HL-60/S4 treated with phorbol 12-myristate 13-acetate at 8.2 ng/mL for 4 days and 3 days (cell line): ENCODE results near the gene CFAP46.
"Not testable (repeated sequence)": the region's sequence is repeated elsewhere in the genome, so short reads cannot be mapped to it uniquely, and the experiment has no call there.

Source experiments
- in situ Hi-C: fragments of 300-500 bp; cut with MboI; formaldehyde crosslinking; loops from 2 replicates; pipeline ENCODE4 v1.15.0; 2022; ENCODE audit warnings: low sequenced_read_pairs

The CFAP46 gene

DNA sequence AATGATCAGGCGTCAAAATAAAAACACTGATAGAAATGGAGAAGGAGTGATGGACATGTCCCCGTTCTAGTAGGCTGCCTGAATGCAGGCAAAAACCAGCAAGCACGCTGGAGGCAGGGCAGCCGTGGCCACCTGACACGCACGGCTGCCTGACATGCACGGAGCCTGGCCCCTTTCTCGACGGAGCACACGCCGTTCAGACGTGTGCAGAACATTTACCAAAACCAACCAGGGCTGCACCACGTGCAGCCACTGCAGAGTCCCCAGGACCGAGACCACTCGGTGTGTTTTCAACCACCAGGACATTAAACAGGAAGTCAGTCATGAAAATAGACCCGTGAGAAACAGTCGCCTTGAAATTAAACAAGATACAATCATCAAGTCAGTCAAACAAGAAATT is 94.5 kb downstream of the CFAP46 start:
- in situ Hi-C loops, result no loop called here

DNA sequence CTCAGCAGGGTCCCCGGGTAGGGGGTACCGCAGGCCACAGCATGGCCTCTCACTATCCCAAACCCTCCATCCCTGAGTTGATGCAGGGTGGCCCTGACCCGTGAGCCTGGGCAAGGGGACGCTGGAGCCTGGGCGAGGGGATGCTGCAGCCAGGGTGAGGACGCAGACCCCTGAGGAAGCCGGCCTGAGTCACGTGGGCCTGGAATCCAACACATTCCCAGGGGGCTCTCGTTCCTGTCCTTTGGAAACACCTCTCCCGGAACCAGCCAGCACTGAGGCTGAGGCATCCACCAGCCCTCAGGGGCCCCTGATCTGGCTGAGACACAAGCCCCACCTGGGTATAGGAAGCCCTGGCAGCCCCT is 95.0 kb downstream of the CFAP46 start:
- in situ Hi-C loops, result no loop called here

DNA sequence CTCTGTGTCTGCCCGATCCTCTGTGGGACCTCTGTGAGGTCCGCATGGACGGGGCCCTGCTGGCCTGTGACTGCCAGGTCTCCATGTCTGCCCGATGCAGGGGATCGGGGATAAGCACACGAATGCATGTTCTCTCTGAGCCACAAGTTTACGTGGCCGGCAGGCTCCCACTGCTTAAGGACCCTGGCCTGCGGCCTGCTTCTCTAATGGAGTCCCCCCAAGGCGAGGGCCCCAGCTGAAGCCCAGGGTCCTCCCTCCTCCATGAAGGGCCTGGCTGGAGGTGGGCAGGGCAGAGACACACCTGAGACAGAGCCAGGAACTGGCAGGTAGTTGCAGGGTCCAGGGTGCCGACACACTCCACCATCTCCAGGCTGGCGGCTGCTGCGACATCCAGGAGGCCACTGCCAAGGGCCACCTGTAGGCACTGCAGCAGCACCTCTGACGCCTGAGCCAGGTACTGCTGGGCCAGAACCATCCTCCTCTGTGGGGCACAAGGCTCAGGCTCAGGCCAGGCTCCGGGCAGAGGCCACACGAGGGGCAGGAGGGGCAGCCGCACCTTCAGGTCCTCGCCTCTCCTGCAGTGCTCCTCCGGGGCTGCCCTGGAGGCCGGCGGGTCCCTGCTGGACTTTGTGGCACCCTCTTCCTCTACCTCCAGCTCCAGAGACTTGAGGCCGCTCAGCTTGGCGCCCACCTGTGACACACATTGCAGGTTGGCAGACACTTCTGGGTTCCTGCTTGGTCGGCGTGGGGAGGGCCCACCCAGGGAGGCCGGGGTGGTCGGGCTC is 95.5 kb downstream of the CFAP46 start:
- in situ Hi-C loops, result no loop called here

DNA sequence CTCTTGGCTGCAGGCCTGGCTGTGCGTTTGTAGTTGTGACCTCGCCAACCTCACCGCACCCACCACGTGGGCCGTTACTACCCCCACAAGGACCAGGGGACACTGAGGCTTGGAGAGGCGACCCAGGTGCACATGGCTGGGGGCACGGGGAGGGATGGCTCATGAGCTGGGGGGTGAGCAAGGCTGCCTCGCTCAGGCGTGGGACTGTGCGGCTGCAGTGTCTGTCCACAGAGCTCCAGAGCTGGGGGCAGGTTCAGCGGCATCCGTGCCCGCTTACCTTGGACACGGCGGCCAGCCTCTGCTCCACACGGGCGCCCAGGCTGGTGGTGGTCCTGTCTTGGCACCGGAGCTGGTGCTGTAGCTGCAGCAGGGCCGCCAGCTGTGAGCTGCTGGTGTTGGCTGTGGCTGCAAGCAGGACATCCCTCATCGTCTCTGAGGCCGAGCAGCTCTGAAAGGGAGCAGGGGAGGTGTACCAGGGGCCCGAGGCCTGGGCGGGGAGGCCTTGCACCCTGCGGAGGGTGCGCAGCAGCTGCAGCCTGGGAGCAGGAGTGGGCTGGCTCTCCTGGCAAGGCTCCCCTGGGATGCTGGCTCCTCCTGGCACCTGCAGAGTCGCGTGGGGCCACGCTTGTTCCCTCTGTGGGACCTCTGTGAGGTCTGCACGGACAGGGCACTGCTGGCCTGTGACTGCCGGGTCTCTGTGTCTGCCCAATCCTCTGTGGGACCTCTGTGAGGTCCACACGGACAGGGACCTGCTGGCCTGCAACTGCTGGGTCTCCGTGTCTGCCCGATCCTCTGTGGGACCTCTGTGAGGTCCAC is 96.4 kb downstream of the CFAP46 start:
- in situ Hi-C loops, result no loop called here

DNA sequence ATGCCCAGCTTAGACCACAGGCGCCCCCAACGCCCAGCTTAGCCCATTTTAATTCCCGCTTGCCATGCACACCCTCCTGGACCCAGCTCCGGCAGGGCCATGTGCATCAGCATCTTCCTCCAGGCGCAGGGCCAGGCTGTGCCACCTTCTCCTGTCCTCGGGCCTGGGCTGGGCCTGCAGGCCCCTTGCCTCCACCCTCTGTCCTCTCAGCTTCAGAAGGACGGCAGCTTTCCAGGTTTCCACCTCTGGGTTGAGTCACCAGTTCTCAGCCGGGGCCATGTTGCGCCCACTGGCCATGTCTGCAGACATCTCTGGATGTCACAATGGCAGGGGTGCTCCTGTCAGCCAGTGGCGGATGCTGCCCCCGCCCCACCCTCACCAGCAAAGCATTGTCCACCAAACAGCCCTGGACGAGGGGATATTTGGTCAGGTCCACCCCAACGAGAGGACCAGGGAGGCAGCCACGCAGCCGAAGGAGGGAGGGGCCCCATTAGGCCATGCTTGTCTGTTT is 97.3 kb downstream of the CFAP46 start:
- in situ Hi-C loops, result no loop called here

DNA sequence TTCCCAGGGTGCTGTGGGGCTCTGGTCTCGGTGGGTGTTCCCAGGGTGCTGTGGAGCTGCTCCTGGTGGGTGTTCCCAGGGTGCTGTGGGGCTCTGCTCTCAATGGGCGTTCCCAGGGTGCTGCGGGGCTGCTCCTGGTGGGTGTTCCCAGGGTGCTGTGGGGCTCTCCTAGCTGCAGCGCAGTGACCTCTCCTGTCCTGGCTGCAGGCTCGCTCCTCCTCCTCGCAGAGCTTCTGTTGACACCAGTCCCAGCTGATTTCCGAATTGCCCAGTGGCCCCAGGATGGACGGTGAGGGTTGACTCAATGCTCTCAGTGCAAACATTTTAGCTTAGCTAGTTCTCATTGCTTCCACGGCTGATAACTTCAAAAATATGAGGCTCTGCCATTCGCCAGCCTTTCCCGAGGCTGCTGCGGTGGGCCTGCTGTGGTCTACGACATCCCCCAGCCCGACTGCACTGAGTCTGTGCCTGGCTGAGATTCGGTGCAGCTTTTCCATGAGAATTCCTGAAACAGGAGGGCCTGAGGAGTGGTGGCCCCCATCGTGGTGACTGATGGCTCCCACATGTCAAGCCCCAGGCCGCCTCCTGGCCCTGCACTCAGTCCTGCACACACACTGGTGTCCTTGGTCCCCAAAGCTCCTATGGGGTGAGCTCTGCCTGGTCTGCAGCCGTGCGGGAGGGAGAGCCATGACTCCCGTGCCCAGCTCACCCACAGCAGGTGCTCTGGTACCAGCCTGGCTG is 98.1 kb downstream of the CFAP46 start:
- in situ Hi-C loops, result no loop called here

DNA sequence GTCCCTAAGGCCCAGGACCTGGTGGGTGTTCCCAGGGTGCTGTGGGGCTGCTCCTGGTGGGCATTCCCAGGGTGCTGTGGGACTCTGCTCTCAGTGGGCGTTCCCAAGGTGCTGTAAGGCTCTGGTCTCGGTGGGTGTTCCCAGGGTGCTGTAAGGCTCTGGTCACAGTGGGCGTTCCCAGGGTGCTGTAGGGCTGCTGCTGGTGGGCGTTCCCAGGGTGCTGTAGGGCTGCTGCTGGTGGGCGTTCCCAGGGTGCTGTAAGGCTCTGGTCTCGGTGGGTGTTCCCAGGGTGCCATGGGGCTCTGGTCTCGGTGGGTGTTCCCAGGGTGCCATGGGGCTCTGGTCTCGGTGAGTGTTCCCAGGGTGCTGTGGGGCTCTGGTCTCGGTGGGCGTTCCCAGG is 99.1 kb downstream of the CFAP46 start:
- in situ Hi-C loops, result not testable (repeated sequence)

DNA sequence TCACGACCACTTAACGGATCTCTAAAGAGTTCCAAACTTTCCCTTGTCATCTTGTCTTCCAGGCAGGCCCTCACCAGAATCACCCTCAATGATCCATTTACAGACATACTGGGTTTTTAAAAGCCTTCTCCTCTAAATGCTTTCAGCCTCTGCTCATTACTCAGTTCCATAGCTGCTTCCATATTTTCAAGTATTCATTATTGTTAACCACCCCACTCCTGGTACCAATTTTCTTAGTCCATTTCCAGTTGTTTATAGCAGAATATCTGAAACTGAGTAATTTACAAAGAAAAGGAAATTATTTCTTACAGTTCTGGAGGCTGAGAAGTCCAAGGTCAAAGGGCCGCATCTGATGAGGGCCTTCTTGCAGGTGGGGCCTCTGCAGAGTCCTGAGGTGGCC is 100.0 kb downstream of the CFAP46 start:
- in situ Hi-C loops, result no loop called here

DNA sequence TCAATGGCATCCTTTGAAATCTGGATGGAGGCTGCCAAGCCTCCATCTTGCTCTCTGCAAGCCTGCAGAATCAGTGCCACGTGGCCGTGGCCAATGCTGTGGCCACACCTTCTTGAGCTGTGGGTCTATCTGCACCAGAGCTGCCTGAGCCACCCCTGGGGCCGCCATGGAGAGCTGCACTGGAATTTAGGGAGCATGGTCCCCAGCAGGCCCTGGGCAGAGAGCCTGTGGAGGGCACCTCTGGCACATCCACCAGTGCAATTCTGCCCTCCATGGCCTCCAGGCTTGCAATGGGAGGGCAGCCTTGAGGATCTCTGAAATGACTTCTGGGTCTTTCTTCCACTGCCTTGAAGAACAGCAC is 100.8 kb downstream of the CFAP46 start:
- in situ Hi-C loops, result no loop called here

DNA sequence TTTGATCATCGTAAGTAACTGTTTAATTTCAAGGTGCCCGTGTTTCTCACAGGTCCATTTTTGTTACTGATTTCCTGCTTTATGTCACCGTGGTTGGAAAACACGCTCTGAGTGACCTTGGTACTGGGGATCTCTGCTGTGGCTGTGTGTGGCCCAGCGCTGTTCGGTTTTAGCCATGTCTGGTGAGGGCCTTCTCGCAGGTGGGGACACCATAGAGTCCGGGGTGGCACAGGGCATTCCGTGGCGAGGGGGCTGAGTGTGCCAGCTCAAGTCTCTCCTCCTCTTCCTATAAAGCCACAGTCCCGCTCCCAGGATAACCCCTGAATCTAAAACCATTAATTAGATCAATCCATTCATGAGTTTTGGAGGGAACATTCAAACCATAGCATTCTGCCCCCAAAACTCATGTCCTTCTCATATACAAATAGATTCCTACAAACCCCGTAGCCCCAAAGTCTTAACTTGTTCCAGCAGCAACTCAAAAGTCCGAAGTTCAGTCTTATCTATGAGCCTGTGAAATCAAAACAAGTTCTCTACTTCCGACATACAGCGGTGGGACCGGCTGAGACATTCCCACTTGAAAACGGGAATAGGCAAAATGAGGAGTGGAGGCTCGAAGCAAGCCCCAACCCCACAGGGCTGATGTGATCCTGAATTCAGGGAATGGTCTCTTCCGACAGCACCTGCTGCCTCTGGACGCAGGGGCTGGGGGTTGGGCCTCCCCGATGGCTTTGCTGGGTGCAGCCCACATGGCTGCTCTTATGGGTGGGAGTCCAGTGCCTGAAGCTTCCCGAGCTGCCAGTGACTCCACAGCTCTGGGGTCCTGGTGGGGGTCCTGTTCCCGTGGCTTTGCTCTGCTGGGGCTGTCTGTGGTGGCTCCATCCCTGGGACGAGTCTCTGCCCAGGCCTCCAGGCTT is 101.4 kb downstream of the CFAP46 start:
- in situ Hi-C loops, result no loop called here

DNA sequence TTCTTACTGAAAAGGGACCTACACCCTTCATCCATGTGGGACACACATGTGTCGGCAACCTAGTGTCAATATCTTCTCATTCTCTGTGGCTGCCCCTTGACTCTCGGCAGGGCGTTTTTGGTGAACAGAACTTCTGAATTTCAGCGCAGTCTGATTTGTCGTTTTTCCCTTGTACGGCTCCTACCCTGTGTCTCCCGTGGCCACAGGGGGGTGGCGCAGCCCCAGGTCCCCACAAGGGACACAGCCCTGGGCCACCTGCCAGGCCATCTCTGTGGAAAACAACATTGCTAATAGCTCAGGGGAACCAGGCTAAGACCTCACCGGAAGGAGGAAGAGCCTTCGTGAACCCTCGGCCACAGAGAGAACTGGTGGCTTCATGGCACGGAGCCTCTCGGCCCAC is 103.3 kb downstream of the CFAP46 start:
- in situ Hi-C loops, result no loop called here

DNA sequence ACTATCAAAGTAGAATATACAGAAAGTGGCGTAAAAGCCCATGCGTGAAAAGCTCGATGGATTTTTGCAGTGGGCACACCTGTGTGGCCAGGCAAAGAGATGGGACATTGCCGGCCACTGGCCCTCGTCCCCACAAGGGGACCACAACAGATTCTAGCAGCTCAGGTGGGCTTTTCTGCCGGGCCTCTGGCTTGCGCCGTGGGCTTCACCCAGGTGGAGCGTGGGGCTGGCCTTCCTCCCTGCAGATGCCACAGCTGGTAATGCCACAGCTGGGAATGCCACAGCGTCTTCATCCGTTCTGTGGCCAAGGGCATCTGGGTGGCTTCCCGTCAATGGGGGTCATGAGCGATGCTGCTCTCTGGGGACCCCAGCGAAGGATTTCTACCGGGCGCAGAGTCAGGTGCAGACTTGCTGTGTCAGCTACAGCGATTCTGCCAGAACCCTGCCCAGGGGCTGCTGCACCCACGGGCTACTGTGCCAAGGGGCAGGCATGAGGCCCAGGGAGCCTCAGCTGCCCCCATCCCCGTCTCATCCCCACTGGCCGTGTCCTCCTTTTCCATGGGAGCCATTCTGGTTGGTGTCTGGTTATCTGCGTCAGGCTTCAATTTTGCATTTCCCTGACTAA is 103.9 kb downstream of the CFAP46 start:
- in situ Hi-C loops, result no loop called here

DNA sequence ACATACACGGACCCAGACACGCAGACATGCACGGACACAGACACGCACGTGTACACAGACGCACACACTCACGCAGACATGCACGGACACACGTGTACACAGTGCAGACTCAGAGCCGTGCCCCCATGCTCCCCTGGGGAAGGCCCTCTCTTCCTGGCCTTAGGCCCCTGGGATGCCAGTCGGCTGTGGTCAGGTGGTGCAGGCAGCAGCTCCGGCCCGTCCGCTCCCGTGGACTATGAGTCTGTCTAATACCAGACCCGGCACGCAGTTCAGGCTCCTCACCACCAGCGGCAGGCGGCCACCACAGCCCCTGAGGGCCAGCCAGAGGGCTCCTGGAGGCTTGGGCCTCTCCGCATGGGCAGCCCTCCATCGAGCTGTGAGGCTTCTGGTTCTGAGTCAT is 104.5 kb downstream of the CFAP46 start:
- in situ Hi-C loops, result no loop called here

DNA sequence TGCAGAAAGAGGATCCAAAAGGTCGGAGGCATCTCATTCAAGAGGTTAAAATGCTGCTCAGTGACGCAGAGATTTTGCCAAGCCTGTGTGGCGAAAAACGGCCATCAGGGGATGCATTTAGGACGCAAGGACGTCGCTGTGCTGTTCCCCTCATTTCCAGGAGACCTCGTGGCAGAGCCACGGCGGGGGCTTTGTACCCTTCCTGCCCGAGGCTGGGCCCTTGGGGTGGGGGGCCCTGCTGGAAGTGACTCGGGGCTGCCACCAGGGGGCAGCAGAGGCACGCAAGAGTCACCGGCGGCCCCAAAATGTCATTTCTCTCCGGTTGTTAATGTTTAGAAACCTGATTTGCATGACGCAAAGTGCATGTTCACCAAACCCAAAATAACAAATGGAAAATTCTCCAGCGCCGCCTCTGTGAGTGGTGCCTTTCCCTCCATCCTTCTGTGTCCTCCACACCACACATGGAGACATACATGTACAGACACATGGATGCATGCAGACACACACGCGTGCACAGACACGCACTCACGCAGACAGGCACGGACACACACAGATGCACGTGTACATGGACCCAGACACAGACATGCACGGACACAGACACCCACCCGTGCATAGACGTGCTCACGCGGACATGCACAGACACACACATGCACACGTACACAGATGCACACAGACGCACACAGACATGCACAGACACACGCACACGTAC is 105.4 kb downstream of the CFAP46 start:
- in situ Hi-C loops, result no loop called here

DNA sequence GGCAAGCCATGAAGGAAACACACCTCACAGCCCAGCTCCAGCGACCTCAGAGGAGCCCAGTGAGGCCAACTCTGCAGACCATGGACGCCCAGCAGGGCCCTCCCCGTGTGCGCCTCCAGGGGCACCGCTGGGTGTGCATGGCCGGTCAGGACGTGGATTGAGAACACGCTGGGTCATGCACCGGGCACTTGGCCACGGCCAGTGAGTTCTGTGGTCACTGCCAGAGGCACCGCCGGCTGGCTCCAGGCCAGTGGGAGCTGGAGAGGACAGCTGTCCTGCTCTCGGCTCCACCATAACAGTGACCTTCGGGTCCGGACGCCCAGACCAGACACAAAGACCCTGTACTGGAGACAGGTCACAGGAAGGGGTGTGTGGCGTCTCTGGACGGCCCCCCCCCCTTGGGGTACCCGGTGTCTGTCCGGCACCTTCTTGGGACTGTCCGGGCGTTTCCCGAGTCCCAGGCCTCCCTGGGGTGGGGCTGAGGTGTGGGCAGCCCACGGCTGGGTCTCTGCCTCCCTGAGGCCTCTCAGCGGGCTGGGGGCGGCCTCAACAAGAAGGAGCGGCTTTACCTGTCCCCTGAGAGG is 106.0 kb downstream of the CFAP46 start:
- in situ Hi-C loops, result no loop called here

DNA sequence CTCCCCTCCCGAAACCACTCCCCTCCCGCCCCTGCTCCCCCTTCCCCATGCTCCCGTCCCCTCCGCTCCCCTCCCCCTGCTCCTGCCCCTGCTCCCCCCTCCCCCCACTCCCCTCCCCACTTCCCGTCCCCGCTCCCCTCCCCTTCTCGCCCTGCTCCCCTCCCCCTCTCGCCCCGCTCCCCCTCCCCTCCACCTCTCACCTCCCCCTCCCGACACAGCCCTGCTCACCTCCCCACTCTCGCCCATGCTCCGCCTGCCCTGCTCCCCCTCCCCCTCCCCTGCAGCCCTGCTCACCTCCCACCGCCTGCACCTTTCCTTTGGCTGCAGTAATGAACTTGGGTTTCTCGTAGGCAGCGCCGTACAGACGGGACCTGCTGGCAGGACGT is 106.5 kb downstream of the CFAP46 start:
- in situ Hi-C loops, result no loop called here

DNA sequence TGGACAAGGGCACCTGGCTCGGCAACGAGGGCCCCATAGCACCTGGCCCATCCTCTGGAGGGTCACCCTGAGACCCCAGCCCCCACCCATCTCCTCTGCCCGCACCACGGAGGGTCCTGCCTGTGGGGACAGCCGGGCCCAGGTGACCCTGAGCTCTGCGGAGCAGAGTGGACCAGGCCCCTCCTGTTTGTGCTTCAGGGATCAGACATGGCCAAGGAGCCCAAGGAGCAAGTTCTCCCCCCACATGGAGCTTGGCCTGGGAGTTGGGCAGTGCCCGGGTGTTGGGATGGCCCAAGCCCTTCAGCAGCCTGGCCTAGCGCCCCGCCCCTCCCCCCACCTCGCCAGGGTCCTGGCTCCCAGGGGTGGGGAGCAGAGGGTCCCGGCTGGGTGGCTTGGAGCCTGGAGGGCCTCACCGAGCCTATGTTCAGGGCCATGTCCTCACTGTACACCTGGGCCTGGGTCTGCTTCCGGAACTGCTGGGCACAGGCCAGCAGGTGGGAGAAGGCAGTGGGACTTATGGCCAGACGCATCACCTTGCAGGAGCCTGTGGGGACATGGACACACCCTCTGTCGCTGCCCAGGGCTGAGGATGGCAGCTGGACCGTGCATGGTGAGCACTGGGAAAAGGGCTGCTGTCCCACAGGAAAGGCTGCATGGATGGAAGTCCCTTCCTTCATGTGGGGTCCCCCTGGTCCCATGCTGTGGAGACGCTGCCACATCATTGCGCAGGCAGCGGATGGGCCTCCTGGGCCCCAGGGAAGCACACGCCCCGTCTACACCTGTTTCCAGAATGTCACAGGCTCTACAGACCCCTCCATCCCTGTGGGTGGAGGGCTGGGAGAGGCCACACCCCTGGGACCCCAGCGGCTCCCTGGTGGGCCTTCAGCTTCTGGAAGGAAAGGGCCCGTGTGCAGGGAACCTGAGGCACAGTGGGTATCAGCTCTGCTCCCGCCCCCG is 107.2 kb downstream of the CFAP46 start:
- in situ Hi-C loops, result no loop called here

DNA sequence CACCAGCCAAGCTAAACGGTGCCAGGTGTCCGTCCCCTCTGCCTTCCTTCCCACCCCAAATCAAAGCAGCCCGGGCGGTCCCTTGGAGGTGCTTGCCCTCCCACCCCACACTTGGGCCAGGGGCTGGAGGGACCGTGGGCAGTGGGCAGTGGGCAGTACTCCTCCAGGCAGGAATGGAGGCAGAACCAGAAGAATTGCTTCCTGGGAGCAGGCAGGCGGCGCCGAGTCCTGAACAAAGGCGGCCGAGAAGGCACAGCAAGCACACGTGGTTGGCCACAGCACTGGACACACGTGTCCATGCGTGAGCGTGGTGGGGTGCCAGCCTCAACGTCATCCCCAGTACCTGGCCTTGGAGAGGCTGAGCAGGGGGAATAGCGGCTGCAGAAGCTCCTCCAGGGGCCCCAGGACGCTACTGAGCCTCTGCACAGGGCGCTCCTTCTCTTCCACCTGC is 108.0 kb downstream of the CFAP46 start:
- in situ Hi-C loops, result no loop called here
